Testis (tissue), 2 donors: ENCODE data around the gene FCAMR.

Experiments
- CTCF ChIP-seq, 3 experiments: fragments of 450-650 bp in 2 of 3; fragments of 200-600 bp in 1 of 3; sonication (generic) in 1 of 3; IDR thresholded peaks; one replicate each; pipeline ENCODE4 v1.5.1; 2016 to 2019; ENCODE audit warnings: antibody characterized with exemption in 3 of 3, mild to moderate bottlenecking in 2 of 3, moderate library complexity in 1 of 3
- POLR2A ChIP-seq: fragments of 450-650 bp; IDR thresholded peaks from one replicate; pipeline ENCODE4 v1.6.1; 2017; ENCODE audit warnings: antibody characterized with exemption, mild to moderate bottlenecking, moderate library complexity

- TF ChIP-seq CTCF (IDR thresholded peaks at IDR 0.05) (peak in 2 of 3 experiments; percentile 42 to 45), POLR2A (no peak)
Measured at GRCh38 chr1:207004931-207005830, 34.9 kb upstream of the FCAMR start.
